ENCODE data around the gene MAP2K3.

- TF ChIP-seq POLR2A (IDR thresholded peaks at IDR 0.05; ENCODE audit: low read depth, low read length): no peak
- no peak for TF ChIP-seq SPI1 (IDR thresholded peaks at IDR 0.05; ENCODE audit: low read depth, low read length)
- no peak for TF ChIP-seq TAF1 (IDR thresholded peaks at IDR 0.05; ENCODE audit: low read depth, low read length)
- TF ChIP-seq POLR2AphosphoS5 (IDR thresholded peaks at IDR 0.05; ENCODE audit: low read depth, low read length): no peak
- no peak for TF ChIP-seq POU2F2 (IDR thresholded peaks at IDR 0.05; ENCODE audit: low read depth, low read length)
Measured at GRCh38 chr17:21275047-21275578, 9.4 kb upstream of the MAP2K3 start.

All from GM12891 (cell line).